Measurements from ENCODE around the gene SLC1A4.
A peak's percentile ranks its signal among the peaks of the same experiment; 100 is the strongest.

The SLC1A4 gene

GRCh38 chr2:65046633-65047407 is 57.6 kb downstream of the SLC1A4 start:
- H3K27ac ChIP-seq (replicated peaks) = no peak overlapping the region
- no peak for DNase-seq (ENCODE audit: low read depth in 1 of 2, low spot score in 1 of 2)
- TF ChIP-seq, protein P1, sequence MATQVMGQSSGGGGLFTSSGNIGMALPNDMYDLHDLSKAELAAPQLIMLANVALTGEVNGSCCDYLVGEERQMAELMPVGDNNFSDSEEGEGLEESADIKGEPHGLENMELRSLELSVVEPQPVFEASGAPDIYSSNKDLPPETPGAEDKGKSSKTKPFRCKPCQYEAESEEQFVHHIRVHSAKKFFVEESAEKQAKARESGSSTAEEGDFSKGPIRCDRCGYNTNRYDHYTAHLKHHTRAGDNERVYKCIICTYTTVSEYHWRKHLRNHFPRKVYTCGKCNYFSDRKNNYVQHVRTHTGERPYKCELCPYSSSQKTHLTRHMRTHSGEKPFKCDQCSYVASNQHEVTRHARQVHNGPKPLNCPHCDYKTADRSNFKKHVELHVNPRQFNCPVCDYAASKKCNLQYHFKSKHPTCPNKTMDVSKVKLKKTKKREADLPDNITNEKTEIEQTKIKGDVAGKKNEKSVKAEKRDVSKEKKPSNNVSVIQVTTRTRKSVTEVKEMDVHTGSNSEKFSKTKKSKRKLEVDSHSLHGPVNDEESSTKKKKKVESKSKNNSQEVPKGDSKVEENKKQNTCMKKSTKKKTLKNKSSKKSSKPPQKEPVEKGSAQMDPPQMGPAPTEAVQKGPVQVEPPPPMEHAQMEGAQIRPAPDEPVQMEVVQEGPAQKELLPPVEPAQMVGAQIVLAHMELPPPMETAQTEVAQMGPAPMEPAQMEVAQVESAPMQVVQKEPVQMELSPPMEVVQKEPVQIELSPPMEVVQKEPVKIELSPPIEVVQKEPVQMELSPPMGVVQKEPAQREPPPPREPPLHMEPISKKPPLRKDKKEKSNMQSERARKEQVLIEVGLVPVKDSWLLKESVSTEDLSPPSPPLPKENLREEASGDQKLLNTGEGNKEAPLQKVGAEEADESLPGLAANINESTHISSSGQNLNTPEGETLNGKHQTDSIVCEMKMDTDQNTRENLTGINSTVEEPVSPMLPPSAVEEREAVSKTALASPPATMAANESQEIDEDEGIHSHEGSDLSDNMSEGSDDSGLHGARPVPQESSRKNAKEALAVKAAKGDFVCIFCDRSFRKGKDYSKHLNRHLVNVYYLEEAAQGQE (IDR thresholded peaks at IDR 0.05; ENCODE audit: insufficient replicate concordance, low read depth) = no peak
- TF ChIP-seq POLR2AphosphoS5 (IDR thresholded peaks at IDR 0.05; ENCODE audit: low read depth) = no peak
- TF ChIP-seq SPI1 (IDR thresholded peaks at IDR 0.05; ENCODE audit: borderline replicate concordance, low read depth) = no peak
- TF ChIP-seq GABPA (IDR thresholded peaks at IDR 0.05; ENCODE audit: low read depth) = no peak
- TF ChIP-seq, protein P2, sequence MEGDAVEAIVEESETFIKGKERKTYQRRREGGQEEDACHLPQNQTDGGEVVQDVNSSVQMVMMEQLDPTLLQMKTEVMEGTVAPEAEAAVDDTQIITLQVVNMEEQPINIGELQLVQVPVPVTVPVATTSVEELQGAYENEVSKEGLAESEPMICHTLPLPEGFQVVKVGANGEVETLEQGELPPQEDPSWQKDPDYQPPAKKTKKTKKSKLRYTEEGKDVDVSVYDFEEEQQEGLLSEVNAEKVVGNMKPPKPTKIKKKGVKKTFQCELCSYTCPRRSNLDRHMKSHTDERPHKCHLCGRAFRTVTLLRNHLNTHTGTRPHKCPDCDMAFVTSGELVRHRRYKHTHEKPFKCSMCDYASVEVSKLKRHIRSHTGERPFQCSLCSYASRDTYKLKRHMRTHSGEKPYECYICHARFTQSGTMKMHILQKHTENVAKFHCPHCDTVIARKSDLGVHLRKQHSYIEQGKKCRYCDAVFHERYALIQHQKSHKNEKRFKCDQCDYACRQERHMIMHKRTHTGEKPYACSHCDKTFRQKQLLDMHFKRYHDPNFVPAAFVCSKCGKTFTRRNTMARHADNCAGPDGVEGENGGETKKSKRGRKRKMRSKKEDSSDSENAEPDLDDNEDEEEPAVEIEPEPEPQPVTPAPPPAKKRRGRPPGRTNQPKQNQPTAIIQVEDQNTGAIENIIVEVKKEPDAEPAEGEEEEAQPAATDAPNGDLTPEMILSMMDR (IDR thresholded peaks at IDR 0.05; ENCODE audit: insufficient read depth, low read length) = no peak

DNA sequence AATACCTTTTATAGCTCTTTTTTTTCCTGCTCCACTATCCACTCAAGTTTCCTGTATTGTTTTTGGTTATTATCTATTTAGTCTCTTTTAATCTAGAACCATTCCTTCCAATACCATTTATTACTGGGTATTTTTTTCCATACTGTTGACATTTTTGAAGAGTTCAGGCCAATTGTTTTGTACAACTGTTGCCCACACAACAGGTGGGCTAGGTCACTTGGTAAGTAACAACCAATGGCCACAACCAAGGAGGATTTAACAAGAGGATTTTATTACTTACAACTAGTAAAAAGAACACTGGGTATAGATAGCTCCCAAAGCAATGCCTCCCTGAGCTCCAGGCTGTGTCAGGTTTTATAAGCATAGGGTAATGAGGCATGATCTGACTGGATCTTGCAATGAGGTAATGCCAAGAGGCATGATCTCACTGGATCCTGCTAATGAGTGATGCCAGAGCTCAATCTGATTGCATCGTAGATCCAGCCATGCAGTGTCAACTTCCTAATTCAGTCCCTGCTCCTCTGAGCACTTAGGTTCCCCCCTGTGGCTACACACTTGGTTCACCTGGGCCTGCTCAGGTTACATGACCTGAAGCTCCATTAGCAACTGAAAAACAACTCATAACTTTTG is 59.9 kb downstream of the SLC1A4 start:
- DNase-seq (ENCODE audit: low read depth in 1 of 2, low spot score in 1 of 2) = no peak
- TF ChIP-seq, protein P1 (IDR thresholded peaks at IDR 0.05; ENCODE audit: insufficient replicate concordance, low read depth) = no peak
- TF ChIP-seq GABPA (IDR thresholded peaks at IDR 0.05; ENCODE audit: low read depth) (no peak), SPI1 (IDR thresholded peaks at IDR 0.05; ENCODE audit: borderline replicate concordance, low read depth) (no peak), POLR2AphosphoS5 (IDR thresholded peaks at IDR 0.05; ENCODE audit: low read depth) (no peak)
- TF ChIP-seq, protein P2 (IDR thresholded peaks at IDR 0.05; ENCODE audit: insufficient read depth, low read length) = no peak
- 0 out of 2 replicates have a peak overlapping the region, but pooled peaks have one; percentile 21 for H3K27ac ChIP-seq (replicated peaks)
- no peaks in the 10 kb centered on the region for H3K27me3 ChIP-seq (ENCODE audit: insufficient read depth, poor library complexity, severe bottlenecking)
- no peak overlapping the region for H3K4me3 ChIP-seq (replicated peaks; ENCODE audit: insufficient read depth, low read length)

More at GRCh38 chr2:65046633-65047407, 57.6 kb downstream of the SLC1A4 start:
- Histone ChIP-seq H3K27me3 (ENCODE audit: insufficient read depth, poor library complexity, severe bottlenecking) (no peaks in the 10 kb centered on the region), H3K4me3 (replicated peaks; ENCODE audit: insufficient read depth, low read length) (no peak overlapping the region)

- Histone ChIP-seq H3K4me3 (replicated peaks; ENCODE audit: insufficient read depth, low read length) (no peak overlapping the region), H3K27ac (replicated peaks) (no peak overlapping the region), H3K27me3 (ENCODE audit: insufficient read depth, poor library complexity, severe bottlenecking) (no peaks in the 10 kb centered on the region)
- TF ChIP-seq, protein P2 (IDR thresholded peaks at IDR 0.05; ENCODE audit: insufficient read depth, low read length) = no peak
- TF ChIP-seq, protein P1 (IDR thresholded peaks at IDR 0.05; ENCODE audit: insufficient replicate concordance, low read depth) = no peak
- no peak for TF ChIP-seq SPI1 (IDR thresholded peaks at IDR 0.05; ENCODE audit: borderline replicate concordance, low read depth)
- no peak for DNase-seq (ENCODE audit: low read depth in 1 of 2, low spot score in 1 of 2)
Measured at GRCh38 chr2:65050931-65051330, 61.7 kb downstream of the SLC1A4 start.
